ENCODE data around the gene SNX33.

- no peak for TF ChIP-seq EZH2 (IDR thresholded peaks at IDR 0.05; ENCODE audit: insufficient read depth, low read length)
- peak; percentile 29 for TF ChIP-seq CTCF (IDR thresholded peaks at IDR 0.05; ENCODE audit: insufficient read depth, low read depth, low read length)
Observed at GRCh38 chr15:75694241-75695182, 46.8 kb downstream of the SNX33 start.

Measured in astrocyte (in vitro differentiated cells and primary cell).